HG03064 (cell line): ENCODE data around the gene GAPVD1.

Experiments used
- ATAC-seq: cut with Tn5 transposase; IDR thresholded peaks from one replicate; pipeline ENCODE4 v1.9.1; 2021; ENCODE audit warnings: low read depth; ENCODE audit not compliant: unreplicated experiment

GAPVD1 gene

DNA sequence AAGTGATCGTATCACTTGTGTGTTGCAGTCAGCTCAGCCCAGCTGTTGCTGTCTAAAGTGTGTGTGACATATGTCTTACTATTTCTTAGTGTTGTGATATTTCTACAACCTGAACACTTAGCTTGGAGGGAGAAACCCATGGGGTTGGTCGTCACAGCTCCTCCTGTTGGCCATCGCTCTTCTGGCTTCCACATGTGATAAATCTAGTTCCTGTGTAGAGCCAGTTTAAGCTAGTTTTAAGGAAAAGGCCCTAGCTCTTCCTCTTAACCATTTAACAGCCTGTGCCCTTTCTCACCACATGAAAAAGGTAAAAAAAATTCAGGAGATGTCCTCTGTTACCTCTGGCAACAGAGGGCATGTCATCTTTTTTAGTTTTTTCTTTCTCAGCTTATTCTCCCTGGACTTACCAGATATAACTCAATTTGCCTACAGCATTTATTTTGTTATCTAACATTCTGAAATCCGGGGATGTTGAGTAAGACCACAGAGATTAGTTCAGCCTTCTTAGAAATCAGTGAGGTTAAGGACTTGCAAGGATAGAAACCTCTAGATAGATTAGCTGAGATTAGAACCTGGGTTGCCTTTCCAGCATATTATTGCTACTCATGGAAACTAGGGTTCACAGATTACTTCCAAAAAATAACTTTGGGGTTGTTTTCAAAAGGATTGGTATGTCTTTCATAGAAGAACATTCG is 100.4 kb downstream of the GAPVD1 start:
- ATAC-seq: no peak

DNA sequence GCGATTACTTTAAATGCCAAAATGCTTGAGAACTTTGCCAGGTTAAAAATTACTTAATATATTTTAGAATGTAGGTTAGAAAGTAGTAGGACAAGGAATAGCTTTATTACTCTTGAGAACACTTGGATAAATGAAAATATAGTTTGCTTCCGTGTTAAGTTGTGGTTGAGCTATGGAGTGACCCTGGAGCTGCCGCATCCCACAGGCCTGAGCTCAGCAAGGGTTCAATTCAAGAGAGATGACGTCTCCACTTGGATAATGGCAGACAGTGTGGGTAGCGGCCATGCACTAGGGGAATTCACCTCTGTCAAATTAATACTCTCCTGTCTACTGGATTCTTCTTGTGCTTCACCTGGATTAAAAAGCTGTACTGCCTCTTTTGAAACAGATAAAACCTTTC is 105.0 kb downstream of the GAPVD1 start:
- no peak for ATAC-seq

DNA sequence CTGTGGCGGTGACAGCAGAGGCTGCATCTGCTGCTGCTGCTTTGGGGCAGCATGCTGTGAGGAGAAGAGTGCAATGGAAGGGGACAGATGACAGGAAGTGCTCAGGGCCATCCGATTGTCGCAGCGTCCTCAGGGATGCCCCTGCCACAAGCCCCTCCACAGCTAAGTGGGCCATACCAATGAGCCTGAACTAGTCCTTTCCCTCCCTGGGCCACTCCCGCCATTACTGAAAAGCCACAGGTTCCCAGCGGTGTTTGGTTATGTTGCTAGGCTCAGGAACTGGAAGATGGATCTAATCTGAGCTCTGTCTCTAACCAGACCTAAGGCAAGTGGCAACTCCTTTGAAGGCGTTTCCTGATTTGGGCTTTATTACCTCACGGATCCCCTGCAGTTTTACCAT is 109.2 kb downstream of the GAPVD1 start:
- ATAC-seq: no peak

DNA sequence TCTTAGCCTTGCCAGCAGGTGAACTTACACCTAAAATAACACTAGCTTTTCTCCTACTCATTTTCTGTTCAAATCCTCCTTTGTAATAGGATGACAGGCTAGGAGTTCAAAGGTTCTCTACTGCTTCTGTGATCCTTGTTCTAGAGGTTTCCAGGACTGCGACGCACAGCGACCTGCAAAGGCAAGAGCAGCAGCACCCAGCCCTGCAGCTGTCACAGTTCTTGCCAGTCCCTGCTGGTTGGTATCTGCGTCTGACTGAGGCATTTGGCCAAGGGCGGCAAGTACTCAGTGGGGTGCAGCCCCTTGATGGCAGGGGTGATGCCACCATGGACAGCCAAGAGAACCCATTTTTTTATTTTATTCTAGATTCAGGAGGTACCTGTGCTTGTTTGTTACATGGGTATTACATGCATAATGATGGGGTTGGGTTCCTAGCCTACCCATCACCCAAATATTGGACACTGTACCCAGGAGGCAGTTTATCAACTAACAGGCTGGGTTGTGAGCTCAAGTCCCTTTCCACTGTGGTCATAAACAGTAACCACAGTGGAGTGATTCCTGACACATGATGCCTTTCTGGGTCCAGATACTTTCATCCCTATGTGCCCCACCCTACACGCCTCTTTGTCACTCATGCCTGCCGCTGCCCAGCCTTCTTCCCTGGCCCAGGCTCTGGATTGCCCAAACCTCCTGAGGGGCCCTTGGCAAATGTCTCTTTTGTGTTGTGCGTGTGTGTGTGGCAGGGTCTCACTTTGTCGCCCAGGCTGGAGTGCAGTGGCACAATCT is 111.0 kb downstream of the GAPVD1 start:
- no peak for ATAC-seq

DNA sequence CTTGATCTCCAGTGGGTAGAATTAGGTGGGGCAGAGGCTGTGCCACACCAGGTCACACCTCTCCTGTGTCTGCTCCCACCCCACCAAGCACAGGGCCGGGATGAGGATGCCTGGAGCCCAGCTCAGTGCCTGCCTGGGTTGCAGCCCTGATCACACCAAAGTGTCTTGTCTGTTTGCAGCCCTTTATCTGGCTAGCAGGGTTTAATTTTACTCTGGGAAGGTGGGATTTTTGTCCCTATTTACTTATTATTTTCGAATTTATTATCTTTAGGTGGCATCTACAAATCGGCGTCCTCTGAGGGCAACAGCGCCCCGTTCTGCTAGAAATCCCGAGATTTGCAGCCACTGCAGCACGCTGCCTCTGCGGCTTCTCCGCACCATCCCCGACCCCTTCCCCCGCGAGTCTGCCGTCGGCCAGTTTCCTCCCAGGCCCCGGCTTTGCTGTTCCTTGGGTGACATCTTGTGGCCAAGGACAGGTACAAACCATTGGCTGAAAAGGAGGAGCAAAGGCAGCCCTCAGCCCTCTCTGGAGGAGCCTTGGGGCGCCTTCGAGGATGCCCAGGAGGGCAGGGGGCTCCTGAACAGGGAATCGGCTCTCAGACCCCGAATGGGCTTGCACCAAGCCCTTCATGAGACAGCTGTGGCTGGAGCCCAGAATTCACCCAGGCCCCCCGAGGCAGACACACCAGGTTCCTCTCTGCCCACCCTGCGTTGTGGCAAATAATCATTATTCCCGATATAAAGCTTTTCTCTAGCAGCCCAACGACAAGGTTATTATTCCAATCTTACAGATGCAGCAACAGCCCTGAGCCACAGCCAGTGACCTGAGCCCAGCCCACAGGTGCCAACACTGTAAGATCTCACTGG is 113.0 kb downstream of the GAPVD1 start:
- ATAC-seq: no peak

DNA sequence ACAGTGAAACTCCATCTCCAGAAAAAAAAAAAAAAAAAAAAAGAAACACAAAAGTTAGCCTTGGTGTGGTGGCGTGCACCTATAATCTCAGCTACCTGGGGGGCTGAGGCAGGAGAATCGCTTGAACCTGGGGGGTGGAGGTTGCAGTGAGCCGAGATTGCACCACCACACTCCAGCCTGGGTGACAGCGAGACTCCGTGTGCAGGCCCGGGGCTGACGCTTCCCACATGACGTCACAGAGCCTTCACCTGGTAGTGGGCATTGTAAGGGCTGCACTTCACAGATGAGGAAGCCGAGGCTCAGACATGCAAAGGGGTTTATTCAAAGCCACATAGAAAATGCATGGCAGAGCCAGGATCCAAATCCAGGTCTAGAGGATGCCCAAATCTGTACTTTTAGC is 114.2 kb downstream of the GAPVD1 start:
- no peak for ATAC-seq

DNA sequence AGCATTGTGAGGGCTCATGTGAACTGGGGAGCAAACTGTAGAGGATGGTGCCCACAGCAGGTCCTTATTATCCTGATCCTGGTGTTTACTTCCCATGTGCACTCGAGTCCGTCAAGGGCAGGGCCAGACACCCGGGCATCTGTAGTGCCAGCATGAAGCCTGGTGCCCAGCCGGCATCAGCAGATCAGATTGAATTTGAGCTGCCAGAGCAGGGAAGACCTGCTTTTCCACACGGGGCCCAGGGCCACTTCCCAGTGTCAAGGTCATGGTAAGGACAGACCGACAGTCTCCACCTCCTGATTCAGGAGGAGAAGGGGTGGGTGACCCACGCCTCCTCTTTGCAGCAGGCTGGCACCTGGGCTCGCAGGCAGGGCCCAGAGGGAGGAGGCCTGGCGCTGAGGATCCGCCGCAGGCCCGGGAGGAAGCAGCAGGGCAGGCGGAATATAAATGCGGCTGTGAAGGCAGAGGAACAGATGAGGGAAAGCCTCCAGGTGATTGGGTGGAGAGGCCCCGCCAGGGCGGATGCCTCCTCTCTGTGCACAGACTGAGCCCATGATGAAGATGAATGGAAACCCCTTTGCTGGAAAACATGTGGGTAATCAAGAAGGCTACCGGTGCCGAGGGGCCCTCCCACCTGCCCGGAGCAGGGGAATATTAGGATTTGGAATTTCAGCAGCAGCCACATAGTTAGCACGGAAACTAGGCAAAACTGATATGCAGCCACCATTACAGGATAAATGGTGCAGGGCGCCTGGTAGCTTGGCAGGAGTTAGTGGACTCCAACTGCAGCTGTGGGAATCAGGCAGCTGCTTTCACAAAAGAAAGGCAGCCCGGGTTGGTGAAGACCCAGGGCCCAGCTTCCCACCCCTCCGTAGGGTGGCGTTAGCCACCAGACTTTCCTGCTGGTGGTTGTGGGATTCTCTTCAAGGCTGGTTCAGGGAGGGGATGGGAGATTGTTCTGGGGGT is 114.9 kb downstream of the GAPVD1 start:
- ATAC-seq: no peak

DNA sequence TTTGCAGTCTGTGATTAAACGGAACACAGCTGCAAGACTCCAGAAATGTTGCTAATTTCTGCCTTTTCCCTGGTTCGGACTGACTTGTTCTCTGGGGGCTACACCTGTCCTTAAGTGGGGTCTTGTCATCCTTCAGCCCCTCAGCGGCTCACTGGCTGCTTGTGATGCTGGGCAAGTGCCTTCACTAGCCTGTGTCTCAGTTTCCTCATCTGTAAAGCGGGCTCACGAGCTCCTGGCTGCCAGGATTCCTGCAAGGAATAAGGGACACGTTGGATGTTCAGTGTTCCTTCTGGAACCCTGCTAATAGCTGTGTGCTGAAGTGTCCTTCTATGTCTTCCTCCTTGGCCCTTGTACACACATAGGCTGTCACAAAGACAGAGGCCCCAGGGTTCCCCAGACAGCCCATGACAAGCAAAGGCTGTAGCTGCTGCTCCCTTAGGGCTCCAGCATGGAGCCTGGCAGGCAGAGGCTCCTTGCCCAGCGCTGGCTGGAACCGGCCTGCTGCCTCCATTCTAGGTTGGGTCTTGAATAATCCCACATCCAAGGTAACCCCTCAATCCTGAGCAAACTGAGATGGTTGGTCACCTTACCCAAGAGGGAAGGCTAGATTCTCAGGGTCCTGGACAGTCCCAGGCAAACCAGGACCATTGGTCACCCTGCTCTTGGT is 116.1 kb downstream of the GAPVD1 start:
- ATAC-seq: no peak

DNA sequence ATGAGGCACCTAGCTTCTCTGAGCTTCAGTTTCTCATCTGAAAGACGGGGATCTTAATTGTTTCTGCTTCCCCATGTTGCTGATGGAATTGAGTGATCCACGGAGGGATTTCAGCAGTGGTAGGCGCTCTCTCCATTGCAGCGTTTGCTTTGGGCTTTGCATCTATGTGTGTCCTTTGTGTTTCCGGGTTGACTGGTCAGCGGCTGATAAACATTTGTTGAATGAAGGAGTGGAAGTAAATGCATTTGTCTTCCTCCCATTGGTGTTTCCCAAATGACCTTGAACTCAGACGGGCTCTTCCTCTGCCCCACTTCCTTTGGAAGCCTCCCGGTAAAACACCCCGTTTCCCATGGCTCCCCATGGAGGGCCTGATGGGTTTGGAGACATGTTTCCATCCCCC is 117.2 kb downstream of the GAPVD1 start:
- ATAC-seq: no peak

DNA sequence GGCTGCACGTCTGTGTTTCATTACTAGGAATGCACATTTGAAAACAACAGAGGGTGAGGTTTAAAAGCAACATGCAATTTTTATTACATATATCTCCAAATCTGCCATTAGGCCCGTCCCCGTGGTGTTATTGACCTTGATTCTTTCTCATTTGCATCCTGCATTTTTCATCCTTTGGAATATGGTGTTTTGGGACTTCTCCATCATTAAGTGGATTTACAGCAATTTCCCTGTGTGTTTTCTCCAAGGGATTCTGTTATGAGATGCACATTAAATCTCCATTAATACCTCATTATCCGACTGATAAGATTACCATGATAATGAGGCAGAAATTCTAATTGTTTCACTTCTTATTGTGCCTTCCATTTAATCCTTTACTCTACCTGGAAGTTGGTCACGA is 117.6 kb downstream of the GAPVD1 start:
- ATAC-seq: no peak

DNA sequence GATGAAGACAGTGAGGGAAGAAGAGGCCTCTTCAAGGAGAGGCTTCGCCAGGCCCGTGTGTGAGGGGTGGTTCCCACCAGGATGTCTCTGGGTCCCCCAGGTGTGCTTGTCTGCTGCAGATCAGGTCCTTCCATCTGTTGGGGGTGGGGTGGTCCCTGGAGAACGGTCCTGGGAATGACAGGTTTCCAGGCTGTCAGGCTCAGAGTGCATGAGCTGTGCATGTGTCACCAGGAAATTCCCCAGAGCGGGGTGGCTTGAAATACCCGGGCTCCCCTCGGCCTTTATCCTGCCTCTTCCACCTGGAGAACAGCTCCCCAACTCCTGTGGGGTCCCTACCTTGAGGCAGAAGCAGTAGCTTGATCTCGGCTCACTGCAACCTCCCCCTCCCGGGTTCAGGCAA is 118.8 kb downstream of the GAPVD1 start:
- no peak for ATAC-seq

DNA sequence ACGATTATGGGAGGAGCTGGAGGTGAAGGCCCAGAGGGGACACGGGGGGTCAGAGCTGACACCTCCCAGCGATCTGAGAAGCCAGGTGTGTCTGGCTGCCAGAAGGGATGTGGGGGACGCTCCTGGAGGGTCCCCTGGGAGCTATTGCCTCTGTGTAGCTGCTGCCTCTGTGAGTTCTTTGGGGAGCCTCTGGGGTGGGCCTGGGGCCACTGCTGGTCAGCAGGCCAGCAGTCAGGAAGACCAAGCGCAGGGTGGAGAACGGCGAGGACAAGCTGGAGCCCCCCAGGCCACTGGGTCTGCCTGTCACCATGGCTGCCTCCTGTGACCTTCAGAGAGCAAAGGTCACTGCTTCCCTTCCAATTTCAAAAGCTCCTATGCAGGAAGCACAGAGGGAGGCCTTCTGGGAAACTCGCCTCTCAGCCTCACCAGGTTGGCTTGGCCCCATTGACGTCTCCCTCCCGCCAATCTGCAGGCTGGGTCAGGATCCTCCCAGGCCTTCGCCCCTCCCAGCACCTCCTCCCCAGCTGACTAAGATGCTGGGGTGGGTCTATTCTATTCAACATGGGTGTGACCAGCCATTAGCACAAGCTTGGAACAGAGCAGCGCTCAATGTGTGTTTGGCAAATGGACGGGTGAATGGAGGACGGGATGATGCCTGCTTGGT is 126.4 kb downstream of the GAPVD1 start:
- ATAC-seq: no peak

DNA sequence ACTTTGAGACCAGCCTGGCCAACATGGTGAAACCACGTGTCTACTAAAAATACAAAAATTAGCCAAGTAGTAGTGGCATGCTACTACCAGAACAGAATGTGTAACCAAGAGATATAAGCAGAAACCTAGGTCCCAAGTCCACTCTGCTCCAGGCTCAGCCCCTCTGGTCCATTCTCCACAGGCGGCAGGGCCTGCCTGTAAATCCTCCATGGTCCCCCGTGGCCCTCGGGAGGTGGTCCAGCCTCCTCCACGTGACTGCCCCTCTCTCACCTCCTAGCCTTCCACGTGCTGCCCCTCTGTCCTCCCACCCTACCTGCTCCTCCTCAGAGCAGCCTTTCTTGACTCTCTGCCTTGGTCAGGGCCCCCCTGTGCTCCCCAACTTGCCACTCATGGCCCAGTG is 127.4 kb downstream of the GAPVD1 start:
- ATAC-seq: no peak

DNA sequence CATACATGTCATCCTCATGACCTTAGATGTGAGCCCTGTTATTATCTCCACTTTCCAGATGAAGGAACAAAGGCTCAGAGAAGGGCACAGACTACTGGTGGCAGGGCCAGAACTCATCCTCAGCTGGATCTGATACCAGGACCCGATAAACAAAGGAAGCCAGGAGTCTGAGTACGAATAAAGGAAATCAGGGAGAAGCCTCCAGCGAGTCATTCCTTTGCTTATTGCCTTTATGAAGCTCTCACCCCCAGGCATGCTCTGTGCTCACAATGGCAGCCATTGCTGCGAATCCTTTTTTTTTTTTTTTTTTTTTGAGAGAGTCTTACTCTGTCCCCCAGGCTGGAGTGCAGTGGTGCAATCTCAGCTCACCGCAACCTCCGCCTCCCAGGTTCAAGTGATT is 130.1 kb downstream of the GAPVD1 start:
- ATAC-seq: no peak

DNA sequence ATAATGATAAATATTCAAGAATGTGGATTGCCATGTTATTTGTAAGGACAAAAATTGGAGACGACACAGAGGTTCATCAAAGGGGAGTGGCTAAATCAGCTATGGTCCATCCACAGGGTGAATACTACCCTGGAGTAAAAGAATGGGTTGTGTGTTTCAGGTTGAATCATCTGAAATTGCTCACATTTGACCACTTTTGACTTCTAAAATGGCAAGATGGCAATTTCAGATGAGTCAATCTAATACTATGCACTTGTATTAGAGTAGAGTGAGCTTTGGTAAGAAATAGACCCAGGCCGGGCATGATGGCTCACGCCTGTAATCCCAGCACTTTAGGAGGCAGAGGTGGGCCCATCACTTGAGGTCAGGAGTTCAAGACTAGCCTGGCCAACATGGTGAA is 131.8 kb downstream of the GAPVD1 start:
- ATAC-seq: no peak

DNA sequence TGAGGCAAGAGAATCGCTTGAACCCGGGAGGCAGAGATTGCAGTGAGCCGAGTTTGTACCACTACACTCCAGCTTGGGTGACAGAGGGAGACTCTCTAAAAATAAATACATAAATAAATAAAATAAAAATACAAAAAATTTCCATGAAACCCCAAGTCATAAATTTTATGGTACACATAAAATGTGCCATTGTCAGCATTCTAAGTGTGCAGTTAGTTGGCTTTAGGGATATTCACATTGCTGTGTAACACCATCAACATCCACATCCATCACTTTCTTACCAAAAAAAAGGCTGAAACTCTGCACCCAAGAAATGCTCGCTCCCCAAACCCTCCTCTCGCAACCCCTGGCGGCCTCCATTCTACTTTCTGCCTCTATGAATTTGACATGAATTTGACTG is 135.2 kb downstream of the GAPVD1 start:
- ATAC-seq: no peak

DNA sequence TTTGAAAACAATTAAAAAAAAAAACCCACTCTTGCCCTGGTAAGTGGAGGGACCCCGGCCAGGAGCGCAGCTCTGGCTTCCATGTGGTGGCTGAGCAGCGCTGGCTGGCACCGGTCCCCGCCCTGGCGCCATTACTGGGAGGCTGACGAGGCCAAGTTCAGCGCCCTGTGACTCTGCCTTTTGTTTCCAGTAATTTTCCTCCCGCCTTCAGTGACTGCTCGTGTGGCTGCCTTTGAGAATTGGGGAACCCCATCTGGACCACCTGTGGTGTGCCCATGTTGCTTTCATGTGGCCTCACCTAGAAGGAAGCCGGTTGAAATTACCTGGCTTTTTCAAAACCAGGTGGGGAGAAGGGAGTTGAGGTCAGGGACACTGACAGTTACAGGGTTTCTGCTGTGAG is 136.1 kb downstream of the GAPVD1 start:
- ATAC-seq: no peak

DNA sequence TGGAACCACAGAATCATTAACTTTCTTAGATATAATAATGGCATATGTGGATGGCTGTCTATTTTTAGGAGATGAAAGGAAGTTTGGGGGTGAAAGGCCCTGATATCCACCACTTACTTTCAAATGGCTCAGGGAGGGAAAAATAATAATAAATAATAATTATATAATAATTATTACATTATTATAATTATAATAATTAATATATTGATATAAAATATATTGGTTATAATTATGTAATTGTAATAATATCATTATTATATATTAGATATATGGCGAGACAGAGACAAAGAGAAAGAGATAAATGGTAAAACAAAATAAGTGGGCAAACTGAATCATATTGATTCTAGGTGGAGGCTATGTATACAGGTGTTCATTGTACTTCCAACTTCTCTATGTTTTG is 136.6 kb downstream of the GAPVD1 start:
- ATAC-seq: no peak

DNA sequence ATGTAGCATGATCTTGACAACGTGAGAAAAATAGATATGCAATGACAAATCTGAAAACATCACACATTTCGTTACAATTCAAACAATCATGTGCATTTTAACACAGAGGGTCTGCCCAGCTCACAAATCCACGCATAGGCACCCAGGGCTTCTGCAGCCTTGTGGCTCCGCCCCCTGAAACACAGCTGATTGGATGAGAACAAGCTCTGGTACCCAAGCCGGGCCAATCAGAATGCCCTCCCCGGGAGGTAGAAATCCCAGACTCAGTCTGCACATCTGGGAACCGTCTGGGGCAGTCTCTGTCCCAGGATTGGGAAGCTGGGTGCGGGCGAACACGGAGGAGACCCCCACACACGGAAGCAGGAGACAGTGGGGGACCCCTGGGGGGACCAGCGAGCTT is 137.5 kb downstream of the GAPVD1 start:
- no peak for ATAC-seq
